SK-N-SH (cell line): Measurements from ENCODE around the gene TIAM2. TPM values are rescaled to one million over a fixed set of nuclear protein-coding genes. Genes with fewer than 3 reads are reported as not detected.

ENCODE experiments used
- CTCF ChIA-PET: fragments of 300-600, 350-600 bp; formaldehyde crosslinking; extraction: SDS; loops from one replicate; lab custom pipeline; 2021; lab: Yijun Ruan, JAX
- POLR2A ChIA-PET: fragments of 350-600 bp; sonication (Branson Sonifier 250); formaldehyde crosslinking; extraction: SDS; loops from one replicate; lab custom pipeline; 2020; ENCODE audit warnings: antibody characterized with exemption, inconsistent platforms; lab: Yijun Ruan, JAX
- DNase-seq: peaks from one replicate; pipeline ENCODE4 v3.0.0; 2012
- H2AFZ ChIP-seq: fragments of 200-600 bp; sonication (generic); 2 replicates; pipeline ENCODE4 v1.8.1; 2016; ENCODE audit warnings: antibody characterized with exemption, mild to moderate bottlenecking, low read depth
- H3F3A ChIP-seq: fragments of 200-600 bp; sonication (generic); replicated peaks from 2 replicates; pipeline ENCODE3; 2016; ENCODE audit warnings: antibody characterized with exemption, mild to moderate bottlenecking; ENCODE audit not compliant: insufficient read depth
- H3K27ac ChIP-seq, 2 experiments: fragments of 200-500 bp in 1 of 2; fragments of 200-600 bp in 1 of 2; sonication (Bioruptor generic) in 1 of 2; sonication (generic), shearing (Covaris generic) in 1 of 2; 2 replicates each; pipeline versions ENCODE4 v1.5.1 to v1.6.1; 2014 to 2016; ENCODE audit warnings: low read depth in 2 of 2, inconsistent platforms in 1 of 2, low read length in 1 of 2, mild to moderate bottlenecking in 1 of 2, mixed read lengths in 1 of 2
- H3K27me3 ChIP-seq: fragments of 200-600 bp; sonication (generic), shearing (Covaris generic); 2 replicates; pipeline ENCODE4 v1.6.1; 2016; ENCODE audit warnings: mixed run types; ENCODE audit not compliant: insufficient read depth
- H3K36me3 ChIP-seq, 2 experiments: fragments of 200-500 bp in 1 of 2; fragments of 200-600 bp in 1 of 2; sonication (Bioruptor generic) in 1 of 2; sonication (generic) in 1 of 2; replicated peaks in 1 of 2; 2 replicates each; pipeline versions ENCODE3 to v1.5.1; 2014 to 2016; ENCODE audit warnings: low read length in 1 of 2, mild to moderate bottlenecking in 1 of 2; ENCODE audit not compliant: insufficient read depth in 2 of 2, control insufficient read depth in 1 of 2
- H3K4me1 ChIP-seq, 2 experiments: fragments of 200-500 bp in 1 of 2; fragments of 200-600 bp in 1 of 2; sonication (Bioruptor generic) in 1 of 2; sonication (generic), shearing (Covaris generic) in 1 of 2; 2 replicates each; pipeline versions ENCODE4 v1.5.1 to v1.6.1; 2014 to 2016; ENCODE audit warnings: low read depth in 1 of 2, low read length in 1 of 2, mixed run types in 1 of 2; ENCODE audit not compliant: insufficient read depth in 2 of 2, control insufficient read depth in 1 of 2
- H3K4me2 ChIP-seq: fragments of 200-600 bp; sonication (generic), shearing (Covaris generic); 2 replicates; pipeline ENCODE4 v1.6.1; 2017; ENCODE audit warnings: mixed run types
- H3K4me3 ChIP-seq, 2 experiments: fragments of 200-500 bp in 1 of 2; fragments of 200-600 bp in 1 of 2; sonication (Bioruptor generic) in 1 of 2; sonication (generic), shearing (Covaris generic) in 1 of 2; 2 replicates each; pipeline versions ENCODE4 v1.5.1 to v1.8.1; 2014 to 2016; ENCODE audit warnings: low read depth in 2 of 2, inconsistent platforms in 1 of 2, low read length in 1 of 2, mild to moderate bottlenecking in 1 of 2, mixed read lengths in 1 of 2, moderate library complexity in 1 of 2
- H3K79me2 ChIP-seq: fragments of 200-600 bp; sonication (generic); 2 replicates; pipeline ENCODE4 v1.8.1; 2017; ENCODE audit warnings: mild to moderate bottlenecking; ENCODE audit not compliant: insufficient read depth
- H3K9ac ChIP-seq: fragments of 200-600 bp; sonication (generic); 2 replicates; pipeline ENCODE4 v1.6.1; 2017; ENCODE audit warnings: mixed run types
- H3K9me2 ChIP-seq: fragments of 200-600 bp; sonication (generic); 2 replicates; pipeline ENCODE4 v1.6.1; 2017; ENCODE audit warnings: mixed run types
- H3K9me3 ChIP-seq: fragments of 200-600 bp; sonication (generic); 2 replicates; pipeline ENCODE4 v1.6.1; 2017; ENCODE audit warnings: mixed run types, mild to moderate bottlenecking, moderate library complexity
- H4K20me1 ChIP-seq: fragments of 200-600 bp; sonication (generic); 2 replicates; pipeline ENCODE4 v1.6.1; 2017; ENCODE audit warnings: mild to moderate bottlenecking, mixed run types; ENCODE audit not compliant: insufficient read depth
- CHD2 ChIP-seq: fragments of 150-350 bp; IDR thresholded peaks from 2 replicates; pipeline ENCODE4 v1.6.1; 2018; ENCODE audit warnings: low read length; ENCODE audit not compliant: partially characterized antibody
- CTCF ChIP-seq: fragments of 200-600 bp; sonication (generic); IDR thresholded peaks from 2 replicates; pipeline ENCODE4 v1.6.1; 2017; ENCODE audit warnings: antibody characterized with exemption, mild to moderate bottlenecking, moderate library complexity
- EZH2phosphoT487 ChIP-seq: fragments of 200-600 bp; sonication (generic); IDR thresholded peaks from 2 replicates; pipeline ENCODE4 v1.6.1; 2017; ENCODE audit warnings: low read depth, mixed run types, mild to moderate bottlenecking, antibody characterized with exemption, moderate library complexity, borderline replicate concordance
- FOXJ3 ChIP-seq: sonication (generic); formaldehyde crosslinking; IDR thresholded peaks from 2 replicates; pipeline ENCODE4 v1.5.1; 2020; ENCODE audit warnings: mild to moderate bottlenecking, missing genetic modification reagents
- FOXM1 ChIP-seq: IDR thresholded peaks from 2 replicates; pipeline ENCODE4 v1.4.0; 2012; ENCODE audit warnings: low read depth, mild to moderate bottlenecking
- GATA2 ChIP-seq: sonication (generic); formaldehyde crosslinking; IDR thresholded peaks from 2 replicates; pipeline ENCODE4 v1.5.0; 2020; ENCODE audit warnings: mild to moderate bottlenecking, missing genetic modification reagents
- IRF3 ChIP-seq: fragments of 150-350 bp; IDR thresholded peaks from 2 replicates; pipeline ENCODE4 v1.6.1; 2016; ENCODE audit warnings: mild to moderate bottlenecking, low read depth, low read length
- MEF2A ChIP-seq: IDR thresholded peaks from 2 replicates; pipeline ENCODE4 v1.4.0; 2012; ENCODE audit warnings: low read depth, borderline replicate concordance
- MXI1 ChIP-seq: IDR thresholded peaks from 2 replicates; pipeline ENCODE4 v1.6.1; 2012; ENCODE audit warnings: mild to moderate bottlenecking, low read depth, low read length, improper control_type of control experiment
- PBX3 ChIP-seq: IDR thresholded peaks from 2 replicates; pipeline ENCODE4; 2012
- POLR2AphosphoS5 ChIP-seq: IDR thresholded peaks from 2 replicates; pipeline ENCODE4 v1.6.1; 2012; ENCODE audit warnings: low read depth, low read length
- RCOR1 ChIP-seq: fragments of 150-350 bp; IDR thresholded peaks from 2 replicates; pipeline ENCODE4 v1.6.1; 2017; ENCODE audit warnings: antibody characterized with exemption, low read length
- REST ChIP-seq: IDR thresholded peaks from 2 replicates; pipeline ENCODE4 v1.6.1; 2012; ENCODE audit warnings: mild to moderate bottlenecking, low read depth, low read length, moderate library complexity
- RXRA ChIP-seq: IDR thresholded peaks from 2 replicates; pipeline ENCODE4 v1.4.0; 2012; ENCODE audit warnings: low read depth, mild to moderate bottlenecking, borderline replicate concordance
- SIN3A ChIP-seq: IDR thresholded peaks from 2 replicates; pipeline ENCODE4 v1.6.1; 2012; ENCODE audit warnings: low read depth, mild to moderate bottlenecking, low read length, moderate library complexity, borderline replicate concordance
- SMC3 ChIP-seq: IDR thresholded peaks from 2 replicates; pipeline ENCODE4 v1.6.1; 2012; ENCODE audit warnings: low read depth, low read length, improper control_type of control experiment
- TAF1 ChIP-seq: IDR thresholded peaks from 2 replicates; pipeline ENCODE4 v1.6.1; 2012; ENCODE audit warnings: low read depth, mild to moderate bottlenecking, low read length, moderate library complexity, borderline replicate concordance
- TCF12 ChIP-seq: IDR thresholded peaks from 2 replicates; pipeline ENCODE4 v1.4.0; 2012
- USF2 ChIP-seq: fragments of 150-350 bp; IDR thresholded peaks from 2 replicates; pipeline ENCODE4 v1.6.1; 2017; ENCODE audit warnings: antibody characterized with exemption, low read length, low read depth, borderline replicate concordance
- WGBS: methylation state at CpG from one replicate; pipeline ENCODE4 v1.1.6; 2017; ENCODE audit warnings: low lambda C conversion rate; 5-methylcytosine and 5-hydroxymethylcytosine counted together
- polyA plus RNA-seq, 3 experiments: library from polyadenylated mRNA; depleted of rRNA; stranded (reverse); fragments of >200 nt; gene quantifications; 2 replicates each; pipeline ENCODE4 v1.2.3, GENCODE V29; 2012

The TIAM2 gene
- polyA plus RNA-seq, 1 of the 3 experiments (the other 2 are of a cell fraction) = 13.6 TPM

- WGBS = 85% methylated on average over 6 of the region's 7 CpGs
- TF ChIP-seq CHD2 (no peak), RCOR1 (no peak), FOXM1 (no peak), RXRA (no peak), EZH2phosphoT487 (no peak), USF2 (no peak), SMC3 (no peak), GATA2 (CRISPR knock-in tag) (no peak), MEF2A (no peak), IRF3 (no peak), REST (no peak), SIN3A (no peak), PBX3 (no peak), FOXJ3 (CRISPR knock-in tag) (no peak), CTCF (no peak), MXI1 (no peak), TCF12 (no peak), TAF1 (no peak), POLR2AphosphoS5 (no peak)
- H3K79me2 ChIP-seq = no peaks in the 10 kb centered on the region
- DNase-seq = no peak
- no peaks in the 10 kb centered on the region for H3K9me3 ChIP-seq
- no peak overlapping the region for H3K9ac ChIP-seq
- H3K4me3 ChIP-seq = no peak overlapping the region
- H3K27me3 ChIP-seq = no peaks in the 10 kb centered on the region
- no peaks in the 10 kb centered on the region for H4K20me1 ChIP-seq
- H3K27ac ChIP-seq = no peak overlapping the region
- POLR2A ChIA-PET = no interaction called here
- no peak overlapping the region for H3K4me2 ChIP-seq
- H3K36me3 ChIP-seq = no peaks in the 10 kb centered on the region
- H3K4me1 ChIP-seq = no peaks in the 10 kb centered on the region
- H2AFZ ChIP-seq = no peak overlapping the region
- H3K9me2 ChIP-seq = no peaks in the 10 kb centered on the region
- no peaks in the 10 kb centered on the region for H3F3A ChIP-seq
- CTCF ChIA-PET = no interaction called here
These were observed 5.7 kb upstream of the TIAM2 start for GRCh38 chr6:154989448-154989847.
